ENCODE results near the gene PUM1.

The PUM1 gene

GRCh38 chr1:31065310-31066217 is at the start of gene PUM1:
TSS of gene PUM1 (minus strand) at chr1:31065717. CDS start at chr1:31059566, 6,151 bp downstream.
- peak; percentile 90 for DNase-seq (ENCODE audit: extremely low read depth, low read depth)
- peak within 1 kb of the TSS; percentile 91 for H3K4me3 ChIP-seq (replicated peaks; ENCODE audit: low read depth, low read length)
- TF ChIP-seq CTCF (IDR thresholded peaks at IDR 0.05; ENCODE audit: low read depth, low read length, missing control alignments), result no peak

- DNase-seq (ENCODE audit: extremely low read depth, low read depth), result no peak
- TF ChIP-seq CTCF (IDR thresholded peaks at IDR 0.05; ENCODE audit: low read depth, low read length, missing control alignments), result no peak
- no peak overlapping the region for H3K4me3 ChIP-seq (replicated peaks; ENCODE audit: low read depth, low read length)
These were observed 46.9 kb upstream of the PUM1 start for GRCh38 chr1:31112266-31112935.

DNA sequence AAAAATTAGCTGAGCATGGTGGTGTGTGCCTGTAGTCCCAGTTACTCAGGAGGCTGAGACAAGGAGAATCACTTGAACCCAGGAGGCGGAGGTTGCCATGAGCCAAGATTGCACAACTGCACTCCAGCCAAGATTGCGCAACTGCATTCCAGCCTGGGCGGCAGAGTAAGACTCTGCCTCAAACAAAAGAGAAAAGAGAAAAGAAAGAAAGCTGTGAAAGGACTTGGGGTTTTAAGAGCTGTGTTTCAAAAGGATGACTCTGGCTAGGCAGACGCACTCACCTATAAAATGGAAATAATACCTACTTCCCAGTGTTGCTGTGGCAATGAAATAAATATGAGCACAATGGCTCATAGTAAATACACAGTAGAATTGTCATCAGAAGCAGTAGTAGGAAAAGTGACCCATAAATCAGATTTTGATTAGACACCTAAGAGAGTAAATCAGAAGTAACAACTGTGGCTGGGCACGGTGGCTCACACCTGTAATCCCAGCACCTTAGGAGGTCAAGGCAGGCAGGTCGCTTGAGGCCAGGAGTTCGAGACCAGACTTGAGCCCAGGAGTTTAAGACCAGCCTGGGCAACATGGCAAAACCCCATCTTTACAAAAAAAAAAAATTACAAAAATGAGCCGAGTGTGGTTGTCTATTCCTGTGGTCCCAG is 45.9 kb upstream of the PUM1 start:
- H3K4me3 ChIP-seq (replicated peaks; ENCODE audit: low read depth, low read length), result no peak overlapping the region
- no peak for TF ChIP-seq CTCF (IDR thresholded peaks at IDR 0.05; ENCODE audit: low read depth, low read length, missing control alignments)
- DNase-seq (ENCODE audit: extremely low read depth, low read depth), result no peak

GRCh38 chr1:31110846-31111245 is 45.3 kb upstream of the PUM1 start:
- DNase-seq (ENCODE audit: extremely low read depth, low read depth), result no peak
- H3K4me3 ChIP-seq (replicated peaks; ENCODE audit: low read depth, low read length), result no peak overlapping the region
- no peak for TF ChIP-seq CTCF (IDR thresholded peaks at IDR 0.05; ENCODE audit: low read depth, low read length, missing control alignments)

GRCh38 chr1:31108861-31109260 is 43.3 kb upstream of the PUM1 start:
- no peak for TF ChIP-seq CTCF (IDR thresholded peaks at IDR 0.05; ENCODE audit: low read depth, low read length, missing control alignments)
- no peak for DNase-seq (ENCODE audit: extremely low read depth, low read depth)
- H3K4me3 ChIP-seq (replicated peaks; ENCODE audit: low read depth, low read length), result no peak overlapping the region

DNA sequence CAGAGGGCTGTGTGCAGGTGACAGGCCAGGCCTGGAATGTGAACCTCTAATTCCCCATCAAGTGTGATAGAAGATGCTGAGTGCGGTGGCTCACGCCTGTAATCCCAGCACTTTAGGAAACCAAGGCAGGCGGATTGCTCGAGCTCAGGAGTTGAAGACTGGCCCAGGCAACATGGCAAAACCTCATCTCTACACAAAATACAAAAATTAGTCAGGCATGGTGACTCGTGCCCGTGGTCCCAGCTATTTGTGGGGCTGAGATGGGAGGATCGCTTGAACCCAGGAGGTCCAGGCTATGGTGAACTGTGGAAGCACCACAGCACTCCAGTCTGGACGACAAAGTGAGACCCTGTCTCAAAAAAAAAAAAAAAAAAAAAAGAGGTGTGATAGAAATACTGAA is 40.1 kb upstream of the PUM1 start:
- DNase-seq (ENCODE audit: extremely low read depth, low read depth), result no peak
- TF ChIP-seq CTCF (IDR thresholded peaks at IDR 0.05; ENCODE audit: low read depth, low read length, missing control alignments), result no peak
- H3K4me3 ChIP-seq (replicated peaks; ENCODE audit: low read depth, low read length), result no peak overlapping the region

All from HFF-Myc (cell line).